AG09319 (cell line): ENCODE data around the gene CRLF3.

Source experiments
- DNase-seq: peaks from one replicate; pipeline ENCODE4 v3.0.0-alpha.2; 2010; ENCODE audit warnings: low read depth; ENCODE audit errors: extremely low read depth
- CTCF ChIP-seq: IDR thresholded peaks from 2 replicates; pipeline ENCODE4 v1.5.1; 2011; ENCODE audit warnings: low read depth, mild to moderate bottlenecking, inconsistent platforms, low read length, moderate library complexity

CRLF3 gene

GRCh38 chr17:30838202-30838807 lies 13.8 kb upstream of the CRLF3 start:
- no peak for TF ChIP-seq CTCF
- DNase-seq = no peak

GRCh38 chr17:30832438-30833124 lies 8.1 kb upstream of the CRLF3 start:
- no peak for DNase-seq
- no peak for TF ChIP-seq CTCF

GRCh38 chr17:30831663-30832437 lies 7.4 kb upstream of the CRLF3 start, which contains the start of gene ATAD5:
Gene ATAD5 (plus strand): TSS chr17:30831966. CDS start chr17:30832348, 382 bp downstream.
- TF ChIP-seq CTCF = no peak
- DNase-seq = peak; percentile 68

- DNase-seq = no peak
Observed at GRCh38 chr17:30831257-30831656, 6.8 kb upstream of the CRLF3 start.

GRCh38 chr17:30829022-30829421 lies 4.5 kb upstream of the CRLF3 start:
- no peak for DNase-seq
- no peak for TF ChIP-seq CTCF

More at GRCh38 chr17:30831257-30831656, 6.8 kb upstream of the CRLF3 start:
- no peak for TF ChIP-seq CTCF

GRCh38 chr17:30827082-30827481 lies 2.6 kb upstream of the CRLF3 start:
- no peak for DNase-seq

More at GRCh38 chr17:30827082-30827481, 2.6 kb upstream of the CRLF3 start:
- TF ChIP-seq CTCF = no peak
